ENCODE results near the gene LCN1. TPM values are rescaled to one million over a fixed set of nuclear protein-coding genes. Genes with fewer than 3 reads are reported as not detected.

LCN1 gene
- total RNA-seq, result not detected in 2 replicates

DNA sequence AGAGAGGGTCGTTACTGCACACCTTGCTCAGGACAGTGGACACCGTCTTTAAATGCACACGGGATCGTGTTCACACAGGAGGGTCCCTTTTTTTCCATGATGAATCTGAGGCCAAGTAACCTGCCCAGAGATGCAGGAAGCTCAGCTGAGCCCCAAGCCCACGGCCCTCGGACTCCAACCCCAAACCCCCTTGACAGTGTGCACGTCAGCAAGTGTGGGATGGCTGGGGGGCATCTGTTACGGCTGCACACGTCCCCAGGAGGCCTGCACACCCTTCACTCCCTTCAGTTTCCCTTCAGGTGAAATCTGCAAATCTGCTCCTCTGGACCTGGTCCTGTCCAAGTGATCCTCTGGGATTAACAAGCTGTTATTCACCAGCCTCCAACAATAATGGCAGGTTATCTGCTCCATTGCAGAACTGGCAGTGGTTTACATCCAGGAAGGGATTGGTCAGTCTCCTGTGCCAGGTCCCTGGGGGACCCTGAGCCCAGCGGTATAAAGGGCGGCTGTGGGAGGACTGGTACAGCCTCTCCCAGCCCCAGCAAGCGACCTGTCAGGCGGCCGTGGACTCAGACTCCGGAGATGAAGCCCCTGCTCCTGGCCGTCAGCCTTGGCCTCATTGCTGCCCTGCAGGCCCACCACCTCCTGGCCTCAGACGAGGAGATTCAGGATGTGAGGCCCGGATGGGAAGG lies at the start of gene LCN1:
Gene LCN1, plus strand, starts transcription at position 525 of the 692 bp plus-strand sequence. Its CDS starts 58 bp downstream, at position 583.
- DNase-seq (ENCODE audit: low read depth, low spot score), result no peak

GRCh38 chr9:135471791-135472640 lies 49.2 kb upstream of the LCN1 start:
- no peak for DNase-seq (ENCODE audit: low read depth, low spot score)

DNA sequence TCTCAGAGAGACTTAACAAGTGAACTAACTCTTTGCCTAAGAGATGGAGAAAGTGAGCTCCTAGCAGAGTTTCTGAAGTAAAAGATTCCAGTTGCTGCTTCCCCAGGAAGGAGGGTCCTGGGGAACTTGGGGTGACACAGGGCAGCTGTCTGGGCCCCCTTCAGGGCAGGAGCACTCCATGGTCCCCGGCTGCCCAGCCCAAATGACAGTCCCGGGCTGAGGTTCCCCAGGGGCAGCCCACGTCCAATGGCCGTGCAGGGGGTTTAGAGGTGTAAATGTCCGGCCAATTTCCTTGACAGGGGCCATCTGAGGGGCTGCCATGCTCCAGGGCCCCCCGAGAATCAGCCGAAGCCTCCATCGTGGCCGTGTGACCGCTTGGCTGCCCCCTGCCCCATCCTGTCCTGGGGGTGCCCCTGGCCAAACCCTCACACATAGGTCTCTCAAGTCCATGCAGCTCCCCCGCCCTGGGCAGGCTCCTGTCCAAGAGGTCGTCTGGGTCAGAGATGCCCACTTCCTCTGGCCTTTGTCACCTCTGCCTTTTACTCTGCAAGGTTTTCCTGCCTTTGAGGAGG lies 47.2 kb upstream of the LCN1 start:
- DNase-seq (ENCODE audit: low read depth, low spot score), result no peak

DNA sequence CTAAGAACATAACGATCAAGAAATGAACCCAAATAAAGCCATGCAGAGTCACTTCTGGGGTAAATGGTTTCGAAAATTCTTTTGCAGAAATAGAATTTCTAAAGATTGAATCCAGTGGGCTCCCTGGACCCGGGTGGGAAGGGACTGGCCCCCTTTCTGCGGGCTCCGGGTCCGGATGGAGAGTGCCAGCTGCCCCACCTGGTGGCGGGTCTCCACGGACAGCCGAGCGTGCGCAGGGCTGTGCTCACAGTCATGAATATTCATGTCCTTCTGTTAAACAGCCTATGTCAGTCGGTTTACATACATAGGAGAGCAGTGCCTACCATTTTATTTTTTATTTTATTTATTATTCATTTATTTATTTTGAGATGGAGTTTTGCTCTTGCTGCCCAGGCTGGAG lies 46.3 kb upstream of the LCN1 start:
- no peak for DNase-seq (ENCODE audit: low read depth, low spot score)

DNA sequence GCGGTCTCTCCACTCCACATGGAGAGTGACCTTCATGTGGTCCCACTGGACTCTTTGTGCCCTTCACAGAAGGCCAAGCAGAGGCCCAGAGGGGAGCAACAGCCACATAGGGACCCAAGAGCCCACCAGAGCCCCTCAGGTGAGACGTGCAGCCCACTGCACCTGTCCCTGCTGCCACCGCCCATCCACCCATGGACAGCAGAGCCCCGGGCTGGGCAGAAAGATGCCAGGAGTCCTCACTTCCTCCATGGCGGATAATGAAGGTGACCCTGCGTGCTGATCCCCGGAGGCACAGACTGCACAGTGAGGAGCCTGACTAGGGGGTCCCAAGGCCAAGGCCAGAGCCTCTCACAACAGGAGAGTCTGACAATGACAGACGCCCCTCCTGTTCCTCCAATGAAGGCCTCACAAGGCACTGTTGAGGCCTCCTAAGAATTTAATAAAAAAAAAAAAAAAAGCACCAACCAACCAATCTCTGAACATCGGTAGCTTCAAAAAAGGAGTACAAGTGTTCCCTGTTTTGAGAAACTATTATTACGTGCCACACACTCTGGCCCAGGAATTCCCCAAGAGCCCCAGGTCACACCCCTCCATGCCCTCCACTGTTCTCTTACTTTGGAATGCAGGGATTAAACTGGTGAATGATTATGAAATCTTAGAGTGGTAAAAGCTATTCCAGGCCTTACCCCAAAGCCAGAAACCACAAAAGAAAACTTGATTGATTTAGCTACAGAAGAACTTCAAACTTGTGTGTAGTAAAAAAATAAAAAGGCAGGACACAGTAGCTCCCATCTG lies 44.5 kb upstream of the LCN1 start:
- DNase-seq (ENCODE audit: low read depth, low spot score), result no peak

- DNase-seq (ENCODE audit: low read depth, low spot score), result no peak
These were observed 43.0 kb upstream of the LCN1 start for GRCh38 chr9:135478191-135478590.

- no peak for DNase-seq (ENCODE audit: low read depth, low spot score)
These were observed 42.3 kb upstream of the LCN1 start for GRCh38 chr9:135478829-135479468.

- no peak for DNase-seq (ENCODE audit: low read depth, low spot score)
These were observed 41.7 kb upstream of the LCN1 start, which contains the start of gene PPP1R26 for GRCh38 chr9:135479469-135480052. Gene PPP1R26, plus strand, starts transcription at chr9:135479782. Its CDS starts 4,729 bp downstream, at chr9:135484511.

- DNase-seq (ENCODE audit: low read depth, low spot score), result no peak
These were observed 40.9 kb upstream of the LCN1 start for GRCh38 chr9:135480071-135480939.

- no peak for DNase-seq (ENCODE audit: low read depth, low spot score)
These were observed 40.3 kb upstream of the LCN1 start for GRCh38 chr9:135480940-135481310.

DNA sequence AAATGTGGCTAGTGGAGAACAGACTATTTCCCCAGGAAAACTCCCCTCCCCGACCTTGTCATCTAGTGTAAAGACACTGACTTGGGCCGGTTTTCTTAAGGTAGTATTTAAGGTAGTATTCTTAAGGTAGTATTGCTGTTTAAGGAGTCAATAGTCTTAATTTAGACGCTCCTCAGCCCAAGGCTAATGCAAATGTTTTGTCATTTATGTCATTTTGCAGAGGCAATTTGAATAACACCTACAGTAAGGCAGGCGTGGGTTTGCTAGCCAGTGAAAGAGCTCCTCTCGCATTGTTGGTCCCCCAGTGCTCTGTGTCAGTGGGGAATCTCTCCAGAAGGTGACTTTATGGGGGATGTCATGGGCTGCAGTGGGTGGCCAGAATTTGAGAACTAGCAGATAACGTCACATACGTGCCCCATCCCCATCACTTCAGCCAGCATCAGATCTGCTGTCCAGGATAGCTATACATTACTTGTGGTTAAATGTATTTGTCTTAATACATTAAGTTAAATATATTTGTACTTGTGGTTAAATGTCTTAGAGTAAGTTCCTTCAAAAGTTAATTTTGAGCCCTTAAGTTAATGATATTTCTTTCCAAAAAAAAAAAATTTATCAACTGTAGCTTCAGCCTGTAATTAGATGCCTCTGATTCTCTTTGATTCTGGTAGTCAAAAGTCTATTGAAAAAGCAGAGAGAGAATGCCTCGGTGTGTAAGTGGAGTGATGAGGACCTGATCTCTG lies 39.1 kb upstream of the LCN1 start:
- no peak for DNase-seq (ENCODE audit: low read depth, low spot score)

DNA sequence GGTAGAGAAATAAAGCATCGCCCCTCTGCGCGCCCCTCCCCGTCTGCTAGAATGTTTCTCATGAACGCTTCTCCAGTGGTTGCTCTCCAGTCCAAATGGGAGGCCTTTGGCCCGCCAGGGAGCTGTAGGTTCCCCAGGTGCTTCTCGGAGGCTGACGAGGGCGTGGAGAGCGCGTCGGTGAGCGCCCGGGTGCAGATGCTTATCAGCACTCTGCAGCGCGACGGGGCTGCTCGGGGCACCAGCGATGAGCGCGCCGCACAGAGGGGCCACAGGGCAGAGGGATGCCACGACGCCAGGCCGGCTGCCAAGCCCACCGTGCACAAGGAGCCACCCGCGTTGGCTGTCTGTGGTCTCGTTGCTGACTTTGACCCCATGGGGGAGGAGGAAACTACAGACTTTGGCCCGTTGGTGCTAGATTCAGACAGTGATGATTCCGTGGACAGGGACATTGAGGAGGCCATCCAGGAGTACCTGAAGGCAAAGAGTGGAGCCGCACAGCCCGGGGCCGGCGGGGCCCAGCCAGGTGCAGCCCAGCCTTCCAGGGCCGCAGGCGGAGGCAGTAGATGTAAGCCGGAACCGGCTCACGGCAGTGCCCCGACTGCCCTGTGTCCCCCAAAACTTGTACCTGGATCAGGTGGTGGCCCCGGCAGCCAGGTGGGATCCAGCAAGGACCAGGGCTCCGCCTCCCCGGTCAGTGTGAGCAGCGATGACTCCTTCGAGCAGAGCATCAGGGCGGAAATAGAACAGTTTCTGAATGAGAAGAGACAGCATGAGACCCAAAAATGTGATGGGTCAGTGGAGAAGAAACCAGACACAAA lies 36.6 kb upstream of the LCN1 start:
- DNase-seq (ENCODE audit: low read depth, low spot score), result no peak

GRCh38 chr9:135485385-135485784 lies 35.9 kb upstream of the LCN1 start:
- DNase-seq (ENCODE audit: low read depth, low spot score), result no peak

DNA sequence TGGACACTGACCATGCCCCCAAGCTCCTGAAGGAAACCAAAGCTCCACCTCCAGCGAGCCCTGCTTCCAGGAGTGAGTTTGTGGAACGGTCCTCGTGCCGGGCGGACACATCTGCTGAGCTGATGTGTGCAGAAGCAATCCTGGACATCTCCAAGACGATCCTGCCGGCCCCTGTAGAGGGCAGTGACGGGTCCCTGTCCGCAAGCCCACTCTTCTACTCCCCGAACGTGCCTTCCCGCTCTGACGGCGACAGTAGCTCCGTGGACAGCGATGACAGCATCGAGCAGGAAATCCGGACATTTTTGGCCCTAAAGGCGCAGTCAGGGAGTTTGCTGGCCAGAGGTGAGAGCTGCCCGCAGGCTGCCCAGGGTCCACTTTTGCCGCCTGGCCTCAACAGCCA lies 35.4 kb upstream of the LCN1 start:
- no peak for DNase-seq (ENCODE audit: low read depth, low spot score)

DNA sequence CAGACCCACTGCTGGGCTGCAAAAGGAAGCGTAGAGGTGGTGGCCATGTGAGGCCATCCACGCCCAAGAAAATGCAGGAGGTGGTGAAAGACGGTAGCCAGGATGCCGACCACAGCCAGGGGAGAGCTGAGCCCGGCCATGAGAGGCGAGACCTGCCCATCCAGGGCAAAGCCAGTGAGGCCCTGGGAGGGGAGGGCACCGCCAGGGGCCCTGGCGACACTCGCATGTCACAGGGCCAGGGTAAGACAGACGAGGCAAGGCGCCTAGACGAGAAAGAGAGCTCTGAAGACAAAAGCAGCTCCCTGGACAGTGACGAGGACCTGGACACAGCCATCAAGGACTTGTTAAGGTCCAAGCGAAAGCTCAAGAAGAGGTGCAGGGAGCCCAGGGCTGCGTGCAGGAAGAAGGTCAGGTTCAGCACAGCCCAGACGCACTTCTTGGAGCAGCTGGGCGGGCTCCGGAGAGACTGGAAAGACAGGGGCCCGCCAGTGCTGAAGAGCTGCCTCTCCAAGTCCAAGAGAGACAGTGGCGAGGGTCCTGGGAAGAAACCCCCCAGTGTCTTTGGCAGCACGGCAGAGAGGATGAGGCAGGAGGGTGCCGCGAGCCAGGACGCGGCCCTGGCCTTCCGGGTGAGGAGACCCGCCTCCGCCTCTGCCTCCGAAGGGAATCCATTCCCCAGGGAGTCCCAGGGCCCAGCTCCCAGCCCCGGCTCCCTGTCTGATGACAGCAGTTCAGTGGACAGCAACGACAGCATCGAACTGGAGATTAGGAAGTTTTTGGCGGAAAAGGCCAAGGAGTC lies 34.8 kb upstream of the LCN1 start:
- DNase-seq (ENCODE audit: low read depth, low spot score), result no peak

DNA sequence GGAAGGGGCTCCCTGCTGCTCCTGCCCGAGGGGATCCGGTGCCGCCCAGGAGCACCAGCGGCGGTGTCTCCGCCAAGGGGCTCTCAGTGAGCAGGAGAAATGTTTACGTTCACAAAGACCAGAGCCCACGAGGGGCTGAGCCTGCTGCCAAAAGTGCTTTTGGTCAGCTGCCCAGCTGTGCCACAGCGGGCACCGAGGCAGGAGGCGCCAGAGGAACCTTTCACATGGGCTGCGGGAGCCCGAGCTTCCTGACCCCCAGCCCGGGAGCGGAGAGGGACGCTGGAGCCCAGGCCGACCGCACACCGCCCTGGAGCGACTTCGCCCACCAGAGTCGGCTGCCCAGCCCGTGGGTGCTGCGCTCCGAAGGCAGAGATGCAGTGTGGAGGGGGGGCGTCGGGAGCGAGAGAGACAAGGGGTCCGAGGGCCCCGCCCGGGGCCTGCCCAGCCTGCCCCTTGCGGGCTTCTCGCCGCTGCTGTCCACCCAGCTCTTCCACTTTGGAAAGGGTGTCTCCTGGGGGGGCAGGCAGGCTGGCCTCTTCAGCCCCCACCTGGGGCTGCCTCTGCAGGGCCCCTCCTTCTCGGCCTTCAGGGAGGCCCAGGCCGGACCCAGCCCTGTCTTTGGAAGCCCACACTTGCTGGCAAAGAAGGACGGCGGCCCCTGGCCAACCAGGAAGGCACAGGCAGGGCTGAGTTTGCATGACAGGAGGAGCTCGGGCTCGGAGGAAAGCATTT lies 33.8 kb upstream of the LCN1 start:
- DNase-seq (ENCODE audit: low read depth, low spot score), result no peak

DNA sequence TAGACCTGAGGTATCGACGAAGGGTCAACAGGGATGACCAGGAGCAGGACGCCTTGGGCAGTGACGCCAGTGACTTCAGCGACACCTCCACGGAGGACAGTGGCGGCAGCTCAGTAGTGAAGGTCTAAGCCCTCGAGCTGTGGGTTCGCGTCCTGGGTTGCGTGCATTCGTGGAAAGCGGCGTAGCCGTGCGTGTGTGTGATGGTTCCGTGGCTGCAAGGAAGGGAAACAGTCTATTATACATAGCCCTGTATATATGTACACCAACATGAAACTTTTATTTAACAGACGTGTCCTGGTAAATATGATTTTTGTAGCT lies 33.3 kb upstream of the LCN1 start:
- DNase-seq (ENCODE audit: low read depth, low spot score), result no peak
